Stimulated activated CD4-positive, alpha-beta T cell treated with anti-CD3 and anti-CD28 coated beads, Interleukin-15, amount 100 ng/mL, for 1 hour (primary cell): ENCODE measurements around the gene PCDHGB7.
"Not testable (repeated sequence)": the region's sequence is repeated elsewhere in the genome, so short reads cannot be mapped to it uniquely, and the experiment has no call there.

Experiments used
- DNase-seq, 2 donors: peaks; one replicate each; pipeline ENCODE4 v3.0.0-alpha.2; 2020; ENCODE audit warnings: low read depth in 1 of 2, low spot score in 1 of 2

Gene PCDHGB7

GRCh38 chr5:141422742-141423291 is 5.3 kb downstream of the PCDHGB7 start:
- DNase-seq, result no peak

GRCh38 chr5:141427783-141428426 is 10.4 kb downstream of the PCDHGB7 start:
- DNase-seq, result no peak

GRCh38 chr5:141430332-141431113 is 13.0 kb downstream of the PCDHGB7 start, which contains the start of gene PCDHGA12:
Gene PCDHGA12 (plus strand): TSS chr5:141430507. CDS start chr5:141430760, 253 bp downstream.
- no peak for DNase-seq

- no peak for DNase-seq
These were observed 13.8 kb downstream of the PCDHGB7 start for GRCh38 chr5:141431286-141431685.

GRCh38 chr5:141432308-141432707 is 14.8 kb downstream of the PCDHGB7 start:
- DNase-seq, result not testable (repeated sequence)

- not testable (repeated sequence) for DNase-seq
These were observed 15.2 kb downstream of the PCDHGB7 start for GRCh38 chr5:141432726-141433125.

- DNase-seq, result no peak
These were observed 16.5 kb downstream of the PCDHGB7 start for GRCh38 chr5:141434006-141434405.

GRCh38 chr5:141437221-141437620 is 19.7 kb downstream of the PCDHGB7 start:
- DNase-seq, result no peak

GRCh38 chr5:141439411-141440141 is 22.1 kb downstream of the PCDHGB7 start:
- no peak for DNase-seq

- DNase-seq, result no peak
These were observed 22.9 kb downstream of the PCDHGB7 start for GRCh38 chr5:141440341-141440740.

- no peak for DNase-seq
These were observed 24.2 kb downstream of the PCDHGB7 start for GRCh38 chr5:141441571-141442170.

- DNase-seq, result no peak
These were observed 47.9 kb downstream of the PCDHGB7 start for GRCh38 chr5:141465351-141465750.
